Testis (tissue), 3 donors: ENCODE results near the gene IAPP. TPM values are rescaled to one million over a fixed set of nuclear protein-coding genes. Genes with fewer than 3 reads are reported as not detected.

Experiments
- DNase-seq: peaks from one replicate; pipeline ENCODE4 v3.0.0-alpha.2; 2019
- H3K27ac ChIP-seq, 2 donors: fragments of 200-600 bp; sonication (generic); one replicate each; pipeline ENCODE4 v1.5.1; 2019
- H3K27me3 ChIP-seq: fragments of 200-600 bp; sonication (generic); one replicate; pipeline ENCODE4 v1.5.1; 2019
- H3K36me3 ChIP-seq: fragments of 200-600 bp; sonication (generic); one replicate; pipeline ENCODE4 v1.5.1; 2017; ENCODE audit warnings: low read depth; ENCODE audit errors: missing control alignments
- H3K4me1 ChIP-seq: fragments of 200-600 bp; sonication (generic); one replicate; pipeline ENCODE4 v1.5.1; 2019
- H3K4me3 ChIP-seq, 2 donors: fragments of 200-600 bp; sonication (generic); one replicate each; pipeline ENCODE4 v1.5.1; 2017 to 2019
- H3K9me3 ChIP-seq: fragments of 200-600 bp; sonication (generic); one replicate; pipeline ENCODE4 v1.5.1; 2017
- CTCF ChIP-seq, 3 experiments: fragments of 450-650 bp in 2 of 3; fragments of 200-600 bp in 1 of 3; sonication (generic) in 1 of 3; IDR thresholded peaks; one replicate each; pipeline ENCODE4 v1.5.1; 2016 to 2019; ENCODE audit warnings: antibody characterized with exemption in 3 of 3, mild to moderate bottlenecking in 2 of 3, moderate library complexity in 1 of 3
- POLR2A ChIP-seq: fragments of 450-650 bp; IDR thresholded peaks from one replicate; pipeline ENCODE4 v1.6.1; 2017; ENCODE audit warnings: antibody characterized with exemption, mild to moderate bottlenecking, moderate library complexity
- WGBS, 2 donors: methylation state at CpG; one replicate each; pipeline ENCODE4 v1.1.5; 2018; 5-methylcytosine and 5-hydroxymethylcytosine counted together
- intact Hi-C: fragments of 100-400 bp; cut with DNase I; formaldehyde crosslinking; loops from one replicate; pipeline ENCODE4 v1.15.1; 2023; ENCODE audit warnings: low total_unique reads
- polyA plus RNA-seq: library from polyadenylated mRNA; stranded (reverse); fragments of 350-450 nt; fragmentation: Illumina TruSeq; extraction: RNeasy Lipid Tissue Mini Kit (QIAGEN cat#74804); gene quantifications from one replicate; pipeline ENCODE4 v1.2.3, GENCODE V29; 2014; ENCODE audit warnings: low read depth, low replicate concordance; ENCODE audit not compliant: insufficient read depth
- total RNA-seq, 2 donors: library from RNA; depleted of rRNA; stranded (reverse); fragments of >200 nt; gene quantifications; one replicate each; pipeline ENCODE4 v1.2.3, GENCODE V29; 2016

The IAPP gene
- total and polyA plus RNA-seq, 3 donors from 2014 or later, result 5.7 TPM; not detected in 2

GRCh38 chr12:21428241-21428640 is 55.5 kb downstream of the IAPP start:
- DNase-seq, result no peak
- intact Hi-C loops, result no loop called here
- no peaks in the 10 kb centered on the region for H3K4me1 ChIP-seq
- no peak overlapping the region for H3K27ac ChIP-seq
- no peaks in the 10 kb centered on the region for H3K27me3 ChIP-seq
- TF ChIP-seq POLR2A, result no peak
- no peak for TF ChIP-seq CTCF (IDR thresholded peaks at IDR 0.05)
- H3K9me3 ChIP-seq, result no peaks in the 10 kb centered on the region
- no peak overlapping the region for H3K4me3 ChIP-seq
- no peaks in the 10 kb centered on the region for H3K36me3 ChIP-seq
- WGBS, 2 donors, result 83 to 90% methylated on average over 4 of the region's 4 CpGs

Other genes starting within 250 kb of the IAPP start
- under 1 TPM; 0.24 to 0.37 TPM for gene SLCO1B1, start 241.7 kb upstream of the IAPP start, total RNA-seq
- gene SLCO1B1, start 241.7 kb upstream of the IAPP start, polyA plus RNA-seq, result not detected
- 1 to 10 TPM; 2.7 TPM for gene SLCO1A2, start 38.0 kb upstream of the IAPP start, total RNA-seq
- 0.87 TPM for gene SLCO1A2, start 38.0 kb upstream of the IAPP start, polyA plus RNA-seq
- 10 to 100 TPM; 20.7 to 25.1 TPM for gene PYROXD1, start 64.8 kb downstream of the IAPP start, total RNA-seq
- 18.0 TPM for gene PYROXD1, start 64.8 kb downstream of the IAPP start, polyA plus RNA-seq
- 10 to 100 TPM; 15.2 to 21.6 TPM for gene RECQL, start 128.7 kb downstream of the IAPP start, total RNA-seq
- 9.8 TPM for gene RECQL, start 128.7 kb downstream of the IAPP start, polyA plus RNA-seq
- 10 to 100 TPM; 13.7 to 13.9 TPM for gene GOLT1B, start 128.9 kb downstream of the IAPP start, total RNA-seq
- 24.6 TPM for gene GOLT1B, start 128.9 kb downstream of the IAPP start, polyA plus RNA-seq
- gene SPX, start 153.4 kb downstream of the IAPP start, total RNA-seq, result 1 to 10 TPM in 1 of 2 donors, under 1 TPM in 1; 0.93 to 2.1 TPM
- gene SPX, start 153.4 kb downstream of the IAPP start, polyA plus RNA-seq, result 1.5 TPM
- gene GYS2, start 231.9 kb downstream of the IAPP start, total RNA-seq, result not detected
- not detected for gene GYS2, start 231.9 kb downstream of the IAPP start, polyA plus RNA-seq